Neural progenitor cell (in vitro differentiated cells): ENCODE results near the gene CEBPZ. TPM values are rescaled to one million over a fixed set of nuclear protein-coding genes. Genes with fewer than 3 reads are reported as not detected.
A peak's percentile ranks its signal among the peaks of the same experiment; 100 is the strongest.

Source experiments
- DNase-seq: peaks from one replicate; pipeline ENCODE4 v3.0.0-alpha.2; 2016; ENCODE audit warnings: low spot score
- H2AFZ ChIP-seq: fragments of 200-600 bp; sonication (generic); replicated peaks from 2 replicates; pipeline ENCODE4 v1.6.1; 2016; ENCODE audit warnings: antibody characterized with exemption
- H3F3A ChIP-seq: fragments of 200-600 bp; sonication (generic); 2 replicates; pipeline ENCODE4 v1.6.1; 2016; ENCODE audit warnings: antibody characterized with exemption, low read depth
- H3K27ac ChIP-seq: fragments of 200-600 bp; sonication (generic); 2 replicates; pipeline ENCODE4 v1.5.1; 2016; ENCODE audit warnings: mild to moderate bottlenecking
- H3K27me3 ChIP-seq: fragments of 200-600 bp; sonication (generic); 2 replicates; pipeline ENCODE4 v1.6.1; 2016; ENCODE audit warnings: mild to moderate bottlenecking, moderate library complexity
- H3K36me3 ChIP-seq: fragments of 200-600 bp; sonication (generic); 2 replicates; pipeline ENCODE4 v1.5.1; 2016
- H3K4me1 ChIP-seq: fragments of 200-600 bp; sonication (generic); 2 replicates; pipeline ENCODE4 v1.6.1; 2016; ENCODE audit warnings: mixed run types
- H3K4me2 ChIP-seq: fragments of 200-600 bp; sonication (generic); 2 replicates; pipeline ENCODE4 v1.6.1; 2016
- H3K4me3 ChIP-seq: fragments of 200-600 bp; sonication (generic); 2 replicates; pipeline ENCODE4 v1.5.1; 2016
- H3K79me2 ChIP-seq: fragments of 200-600 bp; sonication (generic); 2 replicates; pipeline ENCODE4 v1.6.1; 2016; ENCODE audit warnings: low read depth
- H3K9ac ChIP-seq: fragments of 200-600 bp; sonication (generic); 2 replicates; pipeline ENCODE4 v1.6.1; 2016
- H3K9me3 ChIP-seq: fragments of 200-600 bp; sonication (generic); 2 replicates; pipeline ENCODE4 v1.5.1; 2016; ENCODE audit warnings: low read depth
- H4K20me1 ChIP-seq: fragments of 200-600 bp; sonication (generic); 2 replicates; pipeline ENCODE4 v1.6.1; 2016; ENCODE audit warnings: low read depth
- H3K27ac Mint-ChIP-seq: 3 replicates; pipeline ENCODE4 v1.8.0; 2021; ENCODE audit warnings: mixed read lengths
- H3K27me3 Mint-ChIP-seq: 2 replicates; pipeline ENCODE4 v1.8.0; 2022; ENCODE audit warnings: low read depth, mild to moderate bottlenecking, inconsistent platforms, moderate library complexity, mixed read lengths; ENCODE audit not compliant: insufficient read depth
- H3K36me3 Mint-ChIP-seq: 3 replicates; pipeline ENCODE4 v1.8.0; 2021; ENCODE audit warnings: mixed read lengths
- H3K4me1 Mint-ChIP-seq: 3 replicates; pipeline ENCODE4 v1.8.0; 2021; ENCODE audit warnings: mixed read lengths
- H3K4me3 Mint-ChIP-seq: 3 replicates; pipeline ENCODE4 v1.8.0; 2021; ENCODE audit warnings: mild to moderate bottlenecking, moderate library complexity, mixed read lengths
- H3K9me3 Mint-ChIP-seq: 3 replicates; pipeline ENCODE4 v1.8.0; 2020; ENCODE audit warnings: mixed read lengths
- EZH2 ChIP-seq: fragments of 200-600 bp; sonication (generic); IDR thresholded peaks from 2 replicates; pipeline ENCODE4 v1.6.1; 2017; ENCODE audit warnings: antibody characterized with exemption, mild to moderate bottlenecking, moderate library complexity
- EZH2phosphoT487 ChIP-seq: fragments of 200-600 bp; sonication (generic); IDR thresholded peaks from 2 replicates; pipeline ENCODE4 v1.6.1; 2017; ENCODE audit warnings: antibody characterized with exemption
- total RNA-seq: library from RNA; depleted of rRNA; stranded (reverse); fragments of >200 nt; gene quantifications from 2 replicates; pipeline ENCODE4 v1.2.3, GENCODE V29; 2015; ENCODE audit warnings: low replicate concordance
- TF ChIP-seq, protein P1 (sequence below): fragments of 200-600 bp; sonication (generic); IDR thresholded peaks from 2 replicates; pipeline ENCODE4 v1.5.1; 2017; ENCODE audit warnings: antibody characterized with exemption, mild to moderate bottlenecking

CEBPZ gene
- total RNA-seq, 1 donor from 2014 or later: 86.6 TPM

DNA sequence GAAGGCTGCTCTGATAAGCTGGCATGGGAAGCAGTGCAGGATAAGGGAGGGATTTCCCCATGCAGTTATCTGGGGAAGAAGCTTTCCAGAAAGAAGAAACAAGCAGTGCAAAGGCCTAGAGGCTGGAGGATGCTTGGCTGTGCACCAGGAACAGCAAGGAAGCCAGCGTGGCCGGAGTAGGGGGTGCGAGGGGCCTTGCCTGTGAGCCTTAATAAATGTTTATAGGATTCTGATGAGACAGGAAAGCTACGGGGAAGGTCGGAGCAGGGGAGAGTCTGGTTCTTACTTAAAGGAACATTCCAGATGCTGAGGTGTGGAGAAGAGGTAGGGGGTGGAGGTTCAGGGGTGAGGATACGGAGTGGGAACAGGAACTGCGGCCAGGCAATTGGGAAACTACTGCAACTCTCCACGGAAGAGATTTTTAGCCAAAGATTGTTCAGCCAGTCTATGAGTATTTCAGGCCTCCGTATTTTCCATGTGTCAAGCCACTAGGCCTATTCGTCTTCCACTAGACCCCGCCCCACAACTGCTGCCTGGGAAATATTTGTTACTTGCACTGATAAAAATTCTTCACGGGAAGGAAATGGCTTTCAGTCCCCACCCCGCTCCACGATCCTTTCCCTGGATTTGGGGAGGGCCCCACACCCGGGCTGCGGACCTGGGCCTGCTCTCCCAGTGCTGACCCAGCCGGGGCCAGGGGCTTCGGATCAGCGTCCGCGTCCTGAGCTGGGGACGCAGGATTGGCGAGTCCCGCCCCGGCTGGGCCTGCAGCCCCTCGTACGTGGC is 75.1 kb downstream of the CEBPZ start:
- Histone ChIP-seq H3K27ac (no peak overlapping the region), H3K36me3 (peaks cover 3% of the 10 kb centered on the region), H2AFZ (peak overlapping the region; percentile 95), H3K4me2 (peak overlapping the region; percentile 87), H3K9ac (peak overlapping the region; percentile 48), H4K20me1 (no peaks in the 10 kb centered on the region), H3K4me1 (peaks cover 4% of the 10 kb centered on the region), H3K9me3 (no peaks in the 10 kb centered on the region), H3K79me2 (peaks cover 41% of the 10 kb centered on the region), H3K27me3 (peaks cover 9% of the 10 kb centered on the region), H3F3A (no peaks in the 10 kb centered on the region), H3K4me3 (peak overlapping the region; percentile 69)
- H3K36me3 Mint-ChIP-seq: peaks cover 20% of the 10 kb centered on the region
- peak overlapping the region; percentile 32 for H3K27ac Mint-ChIP-seq
- H3K27me3 Mint-ChIP-seq: peaks cover 6% of the 10 kb centered on the region
- DNase-seq: peak; percentile 7
- H3K4me1 Mint-ChIP-seq: peaks cover 13% of the 10 kb centered on the region
- peak overlapping the region; percentile 91 for H3K4me3 Mint-ChIP-seq
- no peaks in the 10 kb centered on the region for H3K9me3 Mint-ChIP-seq
- TF ChIP-seq EZH2phosphoT487: no peak
- no peak for TF ChIP-seq EZH2
- TF ChIP-seq, protein P1, sequence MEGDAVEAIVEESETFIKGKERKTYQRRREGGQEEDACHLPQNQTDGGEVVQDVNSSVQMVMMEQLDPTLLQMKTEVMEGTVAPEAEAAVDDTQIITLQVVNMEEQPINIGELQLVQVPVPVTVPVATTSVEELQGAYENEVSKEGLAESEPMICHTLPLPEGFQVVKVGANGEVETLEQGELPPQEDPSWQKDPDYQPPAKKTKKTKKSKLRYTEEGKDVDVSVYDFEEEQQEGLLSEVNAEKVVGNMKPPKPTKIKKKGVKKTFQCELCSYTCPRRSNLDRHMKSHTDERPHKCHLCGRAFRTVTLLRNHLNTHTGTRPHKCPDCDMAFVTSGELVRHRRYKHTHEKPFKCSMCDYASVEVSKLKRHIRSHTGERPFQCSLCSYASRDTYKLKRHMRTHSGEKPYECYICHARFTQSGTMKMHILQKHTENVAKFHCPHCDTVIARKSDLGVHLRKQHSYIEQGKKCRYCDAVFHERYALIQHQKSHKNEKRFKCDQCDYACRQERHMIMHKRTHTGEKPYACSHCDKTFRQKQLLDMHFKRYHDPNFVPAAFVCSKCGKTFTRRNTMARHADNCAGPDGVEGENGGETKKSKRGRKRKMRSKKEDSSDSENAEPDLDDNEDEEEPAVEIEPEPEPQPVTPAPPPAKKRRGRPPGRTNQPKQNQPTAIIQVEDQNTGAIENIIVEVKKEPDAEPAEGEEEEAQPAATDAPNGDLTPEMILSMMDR: no peak

DNA sequence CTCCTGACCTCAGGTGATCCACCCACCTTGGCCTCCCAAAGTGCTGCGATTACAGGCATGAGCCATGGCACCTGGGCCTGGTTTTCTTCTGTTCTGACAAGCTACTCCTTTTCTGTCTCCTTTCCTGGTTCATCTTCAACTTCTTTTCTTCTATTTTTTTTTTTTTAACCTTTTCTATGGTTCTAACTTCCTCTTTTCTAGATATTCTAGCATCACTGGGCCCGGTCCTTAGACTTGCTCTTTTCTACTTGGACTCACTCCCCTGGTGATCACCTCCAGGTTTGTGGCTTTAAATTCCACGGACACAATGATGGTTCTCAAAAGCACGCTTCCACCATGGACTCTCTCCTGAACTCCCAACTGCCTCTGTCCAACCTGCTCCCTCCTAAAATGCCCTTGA is 76.6 kb downstream of the CEBPZ start:
- Histone ChIP-seq H3K9me3 (no peaks in the 10 kb centered on the region), H3K27ac (no peak overlapping the region), H3K36me3 (peaks cover 3% of the 10 kb centered on the region), H3F3A (no peaks in the 10 kb centered on the region), H3K4me2 (no peak overlapping the region), H3K79me2 (peaks cover 56% of the 10 kb centered on the region), H3K9ac (no peak overlapping the region), H2AFZ (no peak overlapping the region), H3K4me3 (no peak overlapping the region), H3K27me3 (peaks cover 9% of the 10 kb centered on the region), H4K20me1 (no peaks in the 10 kb centered on the region), H3K4me1 (peaks cover 4% of the 10 kb centered on the region)
- Mint-ChIP-seq H3K36me3 (peaks cover 20% of the 10 kb centered on the region), H3K27ac (no peak overlapping the region), H3K9me3 (no peaks in the 10 kb centered on the region), H3K4me3 (no peak overlapping the region), H3K27me3 (peaks cover 6% of the 10 kb centered on the region), H3K4me1 (peaks cover 13% of the 10 kb centered on the region)
- no peak for TF ChIP-seq EZH2phosphoT487
- TF ChIP-seq, protein P1: no peak
- TF ChIP-seq EZH2: no peak
- DNase-seq: no peak

DNA sequence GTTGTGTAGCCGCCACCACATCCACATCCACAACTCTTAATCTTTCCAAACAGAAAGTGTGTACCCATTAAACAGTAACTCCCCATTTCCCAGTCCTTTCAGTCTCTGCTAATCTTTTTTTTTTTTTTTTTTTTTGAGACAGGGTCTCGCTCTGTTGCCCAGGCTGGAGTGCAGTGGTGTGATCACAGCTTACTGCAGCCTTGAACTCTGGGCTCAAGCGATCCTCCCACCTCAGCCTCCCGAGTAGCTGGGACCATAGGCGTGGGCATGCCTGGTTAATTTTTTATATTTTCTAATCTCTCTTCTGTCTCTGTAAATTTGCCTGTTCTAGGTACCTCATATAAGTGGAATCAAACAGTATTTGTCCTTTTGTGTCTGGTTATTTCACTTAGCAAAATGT is 78.2 kb downstream of the CEBPZ start:
- Mint-ChIP-seq H3K9me3 (no peaks in the 10 kb centered on the region), H3K4me1 (peaks cover 13% of the 10 kb centered on the region), H3K27ac (no peak overlapping the region), H3K27me3 (peaks cover 3% of the 10 kb centered on the region), H3K4me3 (no peak overlapping the region), H3K36me3 (peaks cover 24% of the 10 kb centered on the region)
- Histone ChIP-seq H3K9me3 (no peaks in the 10 kb centered on the region), H3K36me3 (peaks cover 3% of the 10 kb centered on the region), H4K20me1 (no peaks in the 10 kb centered on the region), H3K27me3 (peaks cover 9% of the 10 kb centered on the region), H3K27ac (no peak overlapping the region), H3K79me2 (peaks cover 58% of the 10 kb centered on the region), H2AFZ (no peak overlapping the region), H3K4me1 (peaks cover 4% of the 10 kb centered on the region), H3F3A (no peaks in the 10 kb centered on the region), H3K4me3 (no peak overlapping the region), H3K9ac (no peak overlapping the region), H3K4me2 (no peak overlapping the region)
- DNase-seq: no peak
- no peak for TF ChIP-seq EZH2phosphoT487
- TF ChIP-seq, protein P1: no peak
- no peak for TF ChIP-seq EZH2

Other genes starting within 250 kb of the CEBPZ start
- gene HEATR5B, start 147.2 kb downstream of the CEBPZ start, total RNA-seq: 20.5 and 23.7 TPM in 2 replicates
- gene GPATCH11, start 147.1 kb downstream of the CEBPZ start, total RNA-seq: 5.7 and 9.9 TPM in 2 replicates
- 22.3 and 35.3 TPM in 2 replicates for gene EIF2AK2, start 74.6 kb downstream of the CEBPZ start, total RNA-seq
- not detected in 2 replicates for gene SULT6B1, start 42.9 kb downstream of the CEBPZ start, total RNA-seq
- gene CEBPZOS, start 35.1 kb downstream of the CEBPZ start, total RNA-seq: 6.4 and 13.6 TPM in 2 replicates
- 28.3 and 47.4 TPM in 2 replicates for gene NDUFAF7, start 62 bp upstream of the CEBPZ start, total RNA-seq
- 59.1 and 95.9 TPM in 2 replicates for gene PRKD3, start 93.2 kb upstream of the CEBPZ start, total RNA-seq
- 0.19 TPM in 1 of 2 replicates, not detected in the other for gene QPCT, start 113.0 kb upstream of the CEBPZ start, total RNA-seq